Lung (tissue), 12 donors: ENCODE data around the gene CEP170. TPM values are rescaled to one million over a fixed set of nuclear protein-coding genes. Genes with fewer than 3 reads are reported as not detected.

ENCODE experiments used
- ATAC-seq: fragments of 200-7000 bp; cut with Tn5 transposase; one replicate; pipeline ENCODE4 v1.9.1; 2020; ENCODE audit warnings: moderate number of reproducible peaks; ENCODE audit not compliant: insufficient read depth, low FRiP score
- DNase-seq, 3 donors: peaks; one replicate each; pipeline ENCODE4 v3.0.0-alpha.2; 2013 to 2017
- H3K27ac ChIP-seq, 2 donors: one replicate each; pipeline ENCODE4 v1.5.1; 2013; ENCODE audit warnings: mild to moderate bottlenecking in 2 of 2, moderate library complexity in 2 of 2, control low read depth in 1 of 2, inconsistent platforms in 1 of 2, low read depth in 1 of 2, low read length in 1 of 2
- H3K27me3 ChIP-seq, 3 donors: one replicate each; pipeline ENCODE4 v1.5.1; 2013; ENCODE audit warnings: low read length in 2 of 3; ENCODE audit not compliant: control insufficient read depth in 3 of 3, insufficient read depth in 3 of 3
- H3K36me3 ChIP-seq, 4 donors: one replicate each; pipeline ENCODE4 v1.5.1; 2013; ENCODE audit warnings: low read length in 4 of 4, mild to moderate bottlenecking in 1 of 4, moderate library complexity in 1 of 4; ENCODE audit not compliant: control insufficient read depth in 4 of 4, insufficient read depth in 4 of 4
- H3K4me1 ChIP-seq, 5 donors: one replicate each; pipeline ENCODE4 v1.5.1; 2013; ENCODE audit warnings: low read length in 5 of 5, mild to moderate bottlenecking in 2 of 5, moderate library complexity in 1 of 5; ENCODE audit not compliant: control insufficient read depth in 5 of 5, insufficient read depth in 5 of 5
- H3K4me3 ChIP-seq: one replicate; pipeline ENCODE4 v1.5.1; 2013; ENCODE audit warnings: mild to moderate bottlenecking, control low read depth, moderate library complexity
- H3K9ac ChIP-seq, 2 donors: one replicate each; pipeline ENCODE4 v1.5.1; 2013; ENCODE audit warnings: low read length in 2 of 2, control low read depth in 1 of 2; ENCODE audit not compliant: insufficient read depth in 1 of 2
- H3K9me3 ChIP-seq, 4 donors: one replicate each; pipeline ENCODE4 v1.5.1; 2013; ENCODE audit warnings: low read length in 3 of 4, mild to moderate bottlenecking in 1 of 4, moderate library complexity in 1 of 4; ENCODE audit not compliant: control insufficient read depth in 4 of 4, insufficient read depth in 3 of 4
- WGBS, 2 donors: extraction: QIAGEN DNeasy Blood & Tissue Kit; methylation state at CpG; one replicate each; pipeline ENCODE4 v1.1.7; 2013; 5-methylcytosine and 5-hydroxymethylcytosine counted together
- polyA plus RNA-seq, 2 donors: library from polyadenylated mRNA; stranded (reverse); fragments of 200-250 nt; gene quantifications; one replicate each; pipeline ENCODE4 v1.2.1, GENCODE V29; 2013
- total RNA-seq, 2 donors: library from RNA; depleted of rRNA in 1 of 2; stranded (reverse); fragments of >200 nt in 1 of 2; gene quantifications; one replicate each; pipeline ENCODE4 v1.2.1, GENCODE V29; 2014 to 2021
- TF ChIP-seq, protein P1 (sequence below): IDR thresholded peaks from 2 replicates; pipeline ENCODE4 v1.5.1; 2012; ENCODE audit warnings: mild to moderate bottlenecking; ENCODE audit errors: control extremely low read depth, extremely low read depth
- donor health status: control.
- donor health status: control.
- donor health status: Bipolar disorder and iron deficiency.
- donor health status: healthy.
- donor health status: DM: yes; HTN: yes; CAD: no.

CEP170 gene
- total and polyA plus RNA-seq, 4 donors: 24.2 to 113 (median 55.8) TPM

DNA sequence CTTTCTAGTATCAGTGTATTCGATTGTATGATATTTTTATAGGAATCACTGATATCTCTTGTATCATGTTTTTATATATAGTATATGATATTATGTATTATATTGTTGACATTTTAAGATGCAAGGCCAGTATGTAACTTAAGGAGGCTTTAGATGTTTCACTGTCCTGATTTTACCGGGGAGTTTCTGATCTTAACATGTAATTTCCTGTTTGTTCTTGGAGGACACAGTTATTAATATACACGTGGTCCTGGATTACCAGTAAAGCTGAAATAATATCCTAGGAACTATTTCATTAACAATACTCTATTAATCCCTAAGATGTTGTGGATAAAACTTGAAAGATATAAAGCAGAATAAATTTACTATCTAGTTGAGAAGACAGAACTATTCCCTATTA lies 20.2 kb upstream of the CEP170 start:
- WGBS, 2 donors: 73 to 83% methylated on average over 3 of the region's 3 CpGs
- H3K4me3 ChIP-seq: no peak overlapping the region
- ATAC-seq (no peak), DNase-seq (no peak)
- H3K27ac ChIP-seq: no peak overlapping the region
- H3K9ac ChIP-seq: no peak overlapping the region
- peaks cover 0 to 4% (median 0%) of the 10 kb centered on the region in 5 donors for H3K4me1 ChIP-seq
- H3K36me3 ChIP-seq: peaks cover 4 to 22% (median 16%) of the 10 kb centered on the region in 4 donors
- H3K9me3 ChIP-seq: peaks cover 0 to 5% (median under 1%) of the 10 kb centered on the region in 4 donors
- H3K27me3 ChIP-seq: no peaks in the 10 kb centered on the region
- TF ChIP-seq, protein P1, sequence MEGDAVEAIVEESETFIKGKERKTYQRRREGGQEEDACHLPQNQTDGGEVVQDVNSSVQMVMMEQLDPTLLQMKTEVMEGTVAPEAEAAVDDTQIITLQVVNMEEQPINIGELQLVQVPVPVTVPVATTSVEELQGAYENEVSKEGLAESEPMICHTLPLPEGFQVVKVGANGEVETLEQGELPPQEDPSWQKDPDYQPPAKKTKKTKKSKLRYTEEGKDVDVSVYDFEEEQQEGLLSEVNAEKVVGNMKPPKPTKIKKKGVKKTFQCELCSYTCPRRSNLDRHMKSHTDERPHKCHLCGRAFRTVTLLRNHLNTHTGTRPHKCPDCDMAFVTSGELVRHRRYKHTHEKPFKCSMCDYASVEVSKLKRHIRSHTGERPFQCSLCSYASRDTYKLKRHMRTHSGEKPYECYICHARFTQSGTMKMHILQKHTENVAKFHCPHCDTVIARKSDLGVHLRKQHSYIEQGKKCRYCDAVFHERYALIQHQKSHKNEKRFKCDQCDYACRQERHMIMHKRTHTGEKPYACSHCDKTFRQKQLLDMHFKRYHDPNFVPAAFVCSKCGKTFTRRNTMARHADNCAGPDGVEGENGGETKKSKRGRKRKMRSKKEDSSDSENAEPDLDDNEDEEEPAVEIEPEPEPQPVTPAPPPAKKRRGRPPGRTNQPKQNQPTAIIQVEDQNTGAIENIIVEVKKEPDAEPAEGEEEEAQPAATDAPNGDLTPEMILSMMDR: no peak

GRCh38 chr1:243273945-243274344 lies 18.9 kb upstream of the CEP170 start:
- H3K36me3 ChIP-seq: peaks cover 4 to 22% (median 14%) of the 10 kb centered on the region in 4 donors
- DNase-seq: no peak

GRCh38 chr1:243273506-243273905 lies 18.4 kb upstream of the CEP170 start:
- no peak for DNase-seq
- Histone ChIP-seq H3K9ac (no peak overlapping the region), H3K4me1 (peaks cover 0 to 10% (median 3%) of the 10 kb centered on the region in 5 donors), H3K9me3 (peaks cover 0 to 5% (median under 1%) of the 10 kb centered on the region in 4 donors), H3K4me3 (no peak overlapping the region), H3K27ac (no peak overlapping the region), H3K27me3 (no peaks in the 10 kb centered on the region), H3K36me3 (peaks cover 4 to 22% (median 14%) of the 10 kb centered on the region in 4 donors)
- TF ChIP-seq, protein P1: no peak
- WGBS, 2 donors: 87 to 95% methylated on average over 3 of the region's 3 CpGs
- ATAC-seq: no peak

More at GRCh38 chr1:243273945-243274344, 18.9 kb upstream of the CEP170 start:
- Histone ChIP-seq H3K27me3 (no peaks in the 10 kb centered on the region), H3K4me3 (no peak overlapping the region), H3K27ac (no peak overlapping the region), H3K4me1 (peaks cover 0 to 5% (median 2%) of the 10 kb centered on the region in 5 donors), H3K9me3 (peaks cover 0 to 5% (median under 1%) of the 10 kb centered on the region in 4 donors), H3K9ac (no peak overlapping the region)
- TF ChIP-seq, protein P1: no peak
- WGBS, 2 donors: 92 to 98% methylated on average over 2 of the region's 2 CpGs
- ATAC-seq: no peak

DNA sequence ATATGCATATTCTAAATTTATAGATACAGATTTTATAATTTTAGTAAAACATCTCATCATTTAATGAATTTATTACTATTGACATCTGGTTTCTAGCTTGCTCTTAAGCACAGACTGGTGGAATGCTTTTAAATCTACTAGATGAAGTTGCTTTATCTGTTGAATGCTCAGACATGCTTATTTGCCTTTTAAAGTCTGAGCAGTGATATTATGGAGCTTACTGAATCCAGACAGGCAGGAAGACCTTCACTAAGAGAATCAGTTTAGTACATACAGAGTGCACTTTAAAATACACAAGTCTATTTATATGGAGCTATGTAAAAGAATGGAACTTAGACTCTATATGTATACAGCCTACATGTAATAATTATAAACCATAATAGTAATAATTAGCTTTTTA lies 17.3 kb upstream of the CEP170 start:
- Histone ChIP-seq H3K36me3 (peaks cover 4 to 20% (median 12%) of the 10 kb centered on the region in 4 donors), H3K9me3 (peaks cover 0 to 5% (median 0%) of the 10 kb centered on the region in 4 donors), H3K27ac (no peak overlapping the region), H3K9ac (no peak overlapping the region), H3K4me1 (peaks cover 0 to 17% (median 7%) of the 10 kb centered on the region in 5 donors), H3K27me3 (no peaks in the 10 kb centered on the region), H3K4me3 (no peak overlapping the region)
- TF ChIP-seq, protein P1: no peak
- ATAC-seq: no peak
- DNase-seq: no peak
